CD4-positive, alpha-beta T cell (primary cell): ENCODE data around the gene KRTAP19-3. TPM values are rescaled to one million over a fixed set of nuclear protein-coding genes. Genes with fewer than 3 reads are reported as not detected.

Experiments used
- ATAC-seq: fragments of 200-7000 bp; cut with Tn5 transposase; one replicate; pipeline ENCODE4 v1.10.0; 2022; ENCODE audit warnings: mild to moderate bottlenecking; ENCODE audit not compliant: poor library complexity
- CTCF ChIA-PET: fragments of 350-600 bp; sonication (Branson Sonifier 250); formaldehyde crosslinking; loops from one replicate; lab custom pipeline; 2021; ENCODE audit warnings: antibody characterized with exemption, inconsistent platforms; lab: Charles Lee
- POLR2A ChIA-PET: fragments of 350-600 bp; sonication (Branson Sonifier 250); formaldehyde crosslinking; loops from one replicate; lab custom pipeline; 2021; ENCODE audit warnings: antibody characterized with exemption, inconsistent platforms; lab: Charles Lee
- DNase-seq, 14 experiments: peaks; one replicate each; pipeline ENCODE4 v3.0.0-alpha.2; 2013 to 2020; ENCODE audit warnings: mixed read lengths in 2 of 14
- H3K27ac ChIP-seq, 2 donors: one replicate each; pipeline versions ENCODE4 v1.5.1 to v1.7.0; 2013; ENCODE audit warnings: low read length in 2 of 2, low read depth in 1 of 2, mild to moderate bottlenecking in 1 of 2
- H3K27me3 ChIP-seq, 2 experiments: 1 replicate in 1 of 2; 2 replicates in 1 of 2; pipeline versions ENCODE4 v1.6.1 to v1.7.0; 2013; ENCODE audit warnings: low read length in 2 of 2, control low read depth in 1 of 2, mild to moderate bottlenecking in 1 of 2, moderate library complexity in 1 of 2; ENCODE audit not compliant: insufficient read depth in 2 of 2, control insufficient read depth in 1 of 2
- H3K36me3 ChIP-seq: one replicate; pipeline ENCODE4 v1.6.1; 2013; ENCODE audit warnings: low read length, control low read depth; ENCODE audit not compliant: insufficient read depth
- H3K4me1 ChIP-seq: one replicate; pipeline ENCODE4 v1.6.1; 2013; ENCODE audit warnings: low read length, control low read depth; ENCODE audit not compliant: insufficient read depth
- H3K4me3 ChIP-seq: one replicate; pipeline ENCODE4 v1.5.1; 2013; ENCODE audit warnings: mild to moderate bottlenecking, low read length, moderate library complexity
- H3K9me3 ChIP-seq, 2 experiments: 1 replicate in 1 of 2; 2 replicates in 1 of 2; pipeline versions ENCODE4 v1.6.1 to v1.7.0; 2013; ENCODE audit warnings: low read length in 2 of 2, mild to moderate bottlenecking in 2 of 2, control low read depth in 1 of 2, moderate library complexity in 1 of 2; ENCODE audit not compliant: control insufficient read depth in 1 of 2, insufficient read depth in 1 of 2
- H3K27ac Mint-ChIP-seq: one replicate; pipeline ENCODE4 v1.8.0; 2020; ENCODE audit warnings: mixed read lengths
- H3K27me3 Mint-ChIP-seq: one replicate; pipeline ENCODE4 v1.8.0; 2021; ENCODE audit warnings: mixed read lengths
- H3K36me3 Mint-ChIP-seq: one replicate; pipeline ENCODE4 v1.8.0; 2021; ENCODE audit warnings: low read depth, mixed read lengths
- H3K4me1 Mint-ChIP-seq: one replicate; pipeline ENCODE4 v1.8.0; 2021; ENCODE audit warnings: low read depth, mixed read lengths
- H3K4me3 Mint-ChIP-seq: one replicate; pipeline ENCODE4 v1.8.0; 2020; ENCODE audit warnings: mild to moderate bottlenecking, mixed read lengths
- H3K9me3 Mint-ChIP-seq: one replicate; pipeline ENCODE4 v1.8.0; 2020; ENCODE audit warnings: mixed read lengths
- CTCF ChIP-seq: fragments of 200-600 bp; IDR thresholded peaks from one replicate; pipeline ENCODE4 v1.8.0; 2022; ENCODE audit warnings: antibody characterized with exemption, mild to moderate bottlenecking
- intact Hi-C, 2 experiments: fragments of 100-400 bp; cut with DNase I in 1 of 2; cut with micrococcal nuclease in 1 of 2; formaldehyde crosslinking; loops; one replicate each; pipeline versions ENCODE4 v1.15.1 to v1.9.0; 2023 to 2025; cut with DNase I, micrococcal nuclease
- total RNA-seq, 174 experiments: library from RNA in 2 of 174; stranded (reverse) in 2 of 174; gene quantifications; one replicate each; pipeline ENCODE4 v1.2.3 and lab custom pipeline; 2021 to 2026

Gene KRTAP19-3
- total RNA-seq, 2 experiments from 2014 or later: not detected

DNA sequence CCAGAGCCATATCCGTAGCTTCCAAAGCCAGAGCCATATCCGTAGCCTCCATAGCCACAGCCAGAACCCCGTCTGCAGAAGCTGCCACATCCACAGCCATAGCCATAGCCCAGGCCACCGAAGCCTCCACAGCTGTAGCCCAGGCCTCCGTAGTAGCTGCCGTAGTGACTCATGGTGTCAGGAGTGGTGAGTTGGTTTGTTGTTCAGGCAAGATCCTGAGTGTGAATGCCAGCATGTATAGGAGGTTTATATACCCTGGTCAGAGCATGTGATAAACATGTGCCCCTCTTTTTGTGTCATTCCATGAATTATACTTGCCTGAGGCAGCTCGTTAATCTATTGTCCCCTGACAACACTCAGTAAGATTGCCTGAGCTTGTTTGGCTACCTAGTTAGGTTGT is 11.7 kb downstream of the KRTAP19-3 start, which contains the start of gene KRTAP19-1:
TSS of gene KRTAP19-1 (minus strand) at position 223 of the 400 bp plus-strand sequence. CDS start at position 173, 50 bp downstream.
- intact Hi-C loops: no loop called here
- no peak within 1 kb of the TSS for H3K4me3 Mint-ChIP-seq
- ChIA-PET CTCF (no interaction called here), POLR2A (no interaction called here)
- Histone ChIP-seq H3K4me3 (no peak within 1 kb of the TSS), H3K9me3 (no peaks in the 10 kb centered on the region), H3K27me3 (no peaks in the 10 kb centered on the region), H3K27ac (no peak within 1 kb of the TSS), H3K36me3 (no peaks in the 10 kb centered on the region), H3K4me1 (no peaks in the 10 kb centered on the region)
- TF ChIP-seq CTCF: no peak
- H3K36me3 Mint-ChIP-seq: no peaks in the 10 kb centered on the region
- H3K4me1 Mint-ChIP-seq: no peaks in the 10 kb centered on the region
- no peaks in the 10 kb centered on the region for H3K9me3 Mint-ChIP-seq
- peaks cover 6% of the 10 kb centered on the region for H3K27me3 Mint-ChIP-seq
- no peak for ATAC-seq
- no peak for DNase-seq
- H3K27ac Mint-ChIP-seq: no peak within 1 kb of the TSS

GRCh38 chr21:30479259-30479658 is 12.6 kb downstream of the KRTAP19-3 start:
- no peaks in the 10 kb centered on the region for H3K9me3 Mint-ChIP-seq
- no peak overlapping the region for H3K27ac Mint-ChIP-seq
- CTCF ChIA-PET: no interaction called here
- POLR2A ChIA-PET: no interaction called here
- intact Hi-C loops: no loop called here
- no peaks in the 10 kb centered on the region for H3K27me3 ChIP-seq
- no peak for ATAC-seq
- H3K27me3 Mint-ChIP-seq: peaks cover 6% of the 10 kb centered on the region
- DNase-seq: no peak
- no peak overlapping the region for H3K4me3 Mint-ChIP-seq
- TF ChIP-seq CTCF: no peak
- no peaks in the 10 kb centered on the region for H3K9me3 ChIP-seq
- no peak overlapping the region for H3K27ac ChIP-seq
- H3K4me1 ChIP-seq: no peaks in the 10 kb centered on the region
- no peaks in the 10 kb centered on the region for H3K36me3 ChIP-seq
- no peaks in the 10 kb centered on the region for H3K4me1 Mint-ChIP-seq
- H3K36me3 Mint-ChIP-seq: no peaks in the 10 kb centered on the region
- no peak overlapping the region for H3K4me3 ChIP-seq

DNA sequence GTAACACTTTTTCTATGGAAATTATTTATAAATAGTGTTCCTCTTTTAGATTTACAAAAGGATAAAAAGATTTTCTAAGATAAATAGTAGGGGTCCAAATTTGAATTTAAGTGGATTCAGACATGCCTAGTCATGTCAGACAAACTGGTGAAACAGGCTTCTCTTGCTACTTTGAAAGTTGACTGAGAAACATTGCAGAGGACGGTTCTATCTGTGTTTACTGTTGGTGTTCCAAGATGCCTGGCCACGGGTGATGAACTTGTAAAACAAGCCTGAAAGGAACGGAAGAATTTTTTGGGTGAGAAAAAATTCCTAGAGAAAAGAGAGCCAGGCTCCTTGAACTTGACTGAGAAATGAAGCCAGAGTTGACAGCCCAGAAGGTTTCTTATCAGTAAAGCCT is 13.8 kb downstream of the KRTAP19-3 start:
- ChIA-PET CTCF (no interaction called here), POLR2A (no interaction called here)
- Mint-ChIP-seq H3K27me3 (peaks cover 6% of the 10 kb centered on the region), H3K36me3 (no peaks in the 10 kb centered on the region), H3K27ac (no peak overlapping the region), H3K9me3 (no peaks in the 10 kb centered on the region), H3K4me3 (no peak overlapping the region), H3K4me1 (no peaks in the 10 kb centered on the region)
- Histone ChIP-seq H3K27me3 (no peaks in the 10 kb centered on the region), H3K4me3 (no peak overlapping the region), H3K9me3 (no peaks in the 10 kb centered on the region), H3K4me1 (no peaks in the 10 kb centered on the region), H3K36me3 (no peaks in the 10 kb centered on the region), H3K27ac (no peak overlapping the region)
- ATAC-seq (no peak), DNase-seq (no peak)
- intact Hi-C loops: no loop called here
- no peak for TF ChIP-seq CTCF
